Activated CD4-positive, alpha-beta T cell treated with anti-CD3 and anti-CD28 coated beads, Interleukin-2, amount 50 U/mL, for 24 hours (primary cell): ENCODE results near the gene FXYD6.
A peak's percentile ranks its signal among the peaks of the same experiment; 100 is the strongest.
"Not testable (repeated sequence)": the region's sequence is repeated elsewhere in the genome, so short reads cannot be mapped to it uniquely, and the experiment has no call there.

Experiments
- DNase-seq, 2 donors: peaks; one replicate each; pipeline ENCODE4 v3.0.0-alpha.2; 2020; ENCODE audit warnings: low read depth in 1 of 2, low spot score in 1 of 2

Gene FXYD6

GRCh38 chr11:117818041-117818873 lies 58.2 kb downstream of the FXYD6 start:
- DNase-seq, result peak; percentile 35

- DNase-seq, result peak; percentile 88
Measured at GRCh38 chr11:117817368-117818040, 59.0 kb downstream of the FXYD6 start.

DNA sequence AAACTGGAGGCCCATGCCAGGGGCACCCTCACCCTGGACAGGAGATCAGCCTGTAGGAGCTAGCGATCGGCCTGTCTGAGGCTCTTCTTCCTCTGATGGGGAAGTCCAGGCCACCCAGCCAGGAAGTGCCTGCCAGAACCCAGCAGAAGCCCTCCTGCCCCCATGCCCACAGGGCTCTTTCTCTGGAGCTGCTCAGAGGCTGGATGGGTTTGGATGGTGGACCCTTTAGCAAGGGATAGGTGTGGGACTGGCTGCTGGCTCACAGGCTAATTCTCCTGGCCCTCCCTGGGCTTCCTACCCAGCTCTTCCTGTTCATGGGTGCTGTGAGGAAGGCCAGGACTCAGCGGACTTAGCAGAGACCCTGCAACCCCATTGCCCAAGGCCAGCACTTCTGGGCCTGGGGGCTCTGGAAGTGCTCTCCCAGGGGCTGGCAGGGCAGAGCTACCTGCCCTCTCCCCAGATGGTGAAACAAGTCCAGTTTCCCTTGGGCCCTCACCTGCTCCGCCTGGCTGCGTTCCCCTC lies 59.6 kb downstream of the FXYD6 start:
- no peak for DNase-seq

DNA sequence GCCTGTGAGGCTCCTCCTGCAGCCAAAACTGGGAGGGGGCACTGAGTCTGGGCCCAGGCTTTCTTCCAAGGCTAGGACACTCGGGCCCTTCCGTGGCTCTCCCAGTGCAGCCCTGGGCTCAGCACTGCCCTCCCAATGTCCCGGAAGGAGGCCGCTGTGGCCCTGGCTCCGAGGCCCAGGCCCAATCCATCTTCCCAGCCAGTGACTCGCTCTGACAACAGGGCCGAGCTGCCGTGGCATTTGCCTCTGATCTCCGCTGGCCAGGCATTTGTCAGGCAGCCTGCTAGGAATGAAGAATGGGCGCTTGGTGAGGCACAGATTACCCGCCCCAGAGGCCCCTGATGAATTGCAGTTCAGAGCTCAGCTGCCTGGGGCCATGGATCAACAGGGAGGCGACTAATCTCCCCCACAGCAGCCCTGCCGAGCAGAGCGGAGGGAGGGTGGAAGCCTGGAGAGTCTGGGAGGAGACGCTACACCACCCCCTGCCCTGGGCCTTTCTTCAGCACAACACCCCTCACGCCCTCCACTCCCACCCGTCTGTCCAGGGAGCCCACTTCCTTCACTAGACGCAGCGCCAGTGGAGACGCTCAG lies 60.2 kb downstream of the FXYD6 start:
- DNase-seq, result no peak

DNA sequence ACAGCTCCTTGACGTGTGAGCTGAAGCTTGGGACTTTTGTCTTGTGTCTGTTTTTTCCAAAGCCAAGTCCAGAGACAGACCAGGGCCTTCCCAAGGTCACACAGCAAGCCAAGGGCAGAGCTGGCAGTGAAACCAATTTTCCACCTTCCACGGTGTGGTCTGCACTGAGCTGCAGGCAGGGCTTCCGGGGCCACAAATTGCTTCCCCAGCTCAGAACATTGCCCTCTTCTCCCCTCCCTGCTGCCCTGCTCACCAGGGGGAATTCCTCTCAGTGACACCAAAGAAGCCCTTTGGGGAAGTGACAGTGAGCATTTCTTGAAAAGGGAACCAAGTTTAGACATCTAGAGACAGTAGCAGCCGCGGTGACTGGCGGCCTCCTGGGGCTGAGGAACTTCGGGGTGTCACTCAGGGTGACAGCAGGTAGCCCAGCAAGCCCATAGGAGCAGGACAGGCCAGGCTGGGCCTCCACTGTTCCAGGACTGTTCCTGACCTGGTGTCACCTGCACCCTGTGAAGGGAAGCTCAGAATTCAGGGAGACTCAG lies 61.1 kb downstream of the FXYD6 start:
- peak; percentile 34 to 59 for DNase-seq

- peak; percentile 37 to 63 for DNase-seq
Measured at GRCh38 chr11:117814766-117815261, 61.6 kb downstream of the FXYD6 start.

DNA sequence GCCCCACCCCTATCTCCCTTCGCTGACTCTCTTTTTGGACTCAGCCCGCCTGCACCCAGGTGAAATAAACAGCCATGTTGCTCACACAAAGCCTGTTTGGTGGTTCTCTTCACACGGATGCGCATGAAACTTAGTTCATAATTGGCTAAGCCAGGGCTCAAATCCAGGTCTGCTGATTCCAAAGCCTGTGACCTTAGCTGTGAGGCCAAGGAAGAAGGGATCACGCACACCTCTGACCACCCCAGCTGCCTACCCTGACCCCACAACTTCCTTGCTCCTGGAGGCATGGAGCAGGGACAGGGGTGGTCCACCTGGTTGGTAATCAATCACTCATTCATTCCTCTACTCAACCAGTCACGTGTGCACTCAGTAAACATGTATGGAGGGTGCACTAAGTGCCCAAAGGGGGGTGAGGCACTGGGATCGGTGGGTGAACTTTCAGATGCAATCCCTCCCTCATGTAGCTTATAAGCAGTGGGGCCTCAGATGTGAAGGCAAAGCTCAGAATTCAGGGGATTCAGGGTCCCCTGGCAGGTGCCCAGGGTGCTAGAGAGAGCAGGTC lies 62.2 kb downstream of the FXYD6 start:
- no peak for DNase-seq

GRCh38 chr11:117810056-117810451 lies 66.4 kb downstream of the FXYD6 start:
- DNase-seq, result not testable (repeated sequence)

- DNase-seq, result no peak
Measured at GRCh38 chr11:117809236-117810055, 67.0 kb downstream of the FXYD6 start.

DNA sequence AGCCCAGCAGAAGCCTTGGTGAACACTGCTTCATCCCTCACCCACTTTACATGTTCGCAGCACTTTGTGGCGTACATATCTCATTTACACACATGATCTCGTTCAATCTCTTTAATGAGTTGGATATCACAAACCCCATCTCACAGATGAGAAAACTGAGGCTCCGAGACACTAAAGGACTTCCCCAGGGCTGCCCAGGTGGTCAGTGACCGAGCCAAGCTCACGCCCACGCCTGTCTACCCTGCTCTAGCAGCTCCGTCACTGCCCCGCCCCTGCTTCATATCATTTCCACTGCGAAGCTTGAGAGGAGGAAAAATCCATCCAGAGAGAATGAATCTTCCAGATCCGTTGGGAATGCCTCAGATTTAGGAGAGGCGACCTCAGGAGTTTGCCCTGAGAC lies 67.7 kb downstream of the FXYD6 start:
- no peak for DNase-seq

DNA sequence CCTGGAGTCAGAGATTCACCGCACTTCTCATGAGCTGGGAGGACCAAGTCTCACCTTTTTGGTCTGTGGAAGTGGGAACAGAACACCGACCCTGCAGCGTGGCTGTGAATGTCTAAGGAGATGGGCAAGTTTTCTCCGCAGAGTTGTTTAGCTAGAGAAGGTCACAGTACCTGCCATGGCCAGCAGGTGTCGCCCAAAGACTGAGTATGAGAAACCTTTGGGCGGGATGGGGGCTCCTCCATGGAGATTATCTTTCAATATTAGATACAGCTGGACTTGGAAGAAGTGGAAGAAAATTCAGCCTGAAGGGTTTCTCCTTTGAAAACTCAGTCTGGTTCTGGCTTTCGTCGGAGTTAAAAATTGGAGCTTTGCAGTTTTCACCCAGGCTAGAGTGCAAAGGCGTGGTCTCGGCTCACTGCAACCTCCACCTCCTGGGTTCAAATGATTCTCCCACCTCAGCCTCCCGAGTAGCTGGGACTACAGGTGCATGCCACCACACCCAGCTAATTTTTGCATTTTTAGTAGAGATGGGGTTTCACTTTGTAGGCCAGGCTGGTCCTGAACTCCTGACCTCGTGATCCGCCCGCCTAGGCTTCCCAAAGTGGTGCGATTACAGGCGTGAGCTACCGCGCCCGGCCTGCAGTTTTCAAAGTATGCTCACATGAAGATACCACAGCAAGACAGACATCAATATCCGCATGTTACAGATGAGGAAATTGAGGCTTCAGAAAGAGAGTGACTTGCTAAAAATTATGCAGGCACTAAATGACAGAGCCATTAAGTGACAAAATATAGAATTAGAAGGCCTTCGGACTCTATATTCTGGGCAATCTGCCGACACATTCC lies 68.8 kb downstream of the FXYD6 start:
- DNase-seq, result peak; percentile 62 to 73

DNA sequence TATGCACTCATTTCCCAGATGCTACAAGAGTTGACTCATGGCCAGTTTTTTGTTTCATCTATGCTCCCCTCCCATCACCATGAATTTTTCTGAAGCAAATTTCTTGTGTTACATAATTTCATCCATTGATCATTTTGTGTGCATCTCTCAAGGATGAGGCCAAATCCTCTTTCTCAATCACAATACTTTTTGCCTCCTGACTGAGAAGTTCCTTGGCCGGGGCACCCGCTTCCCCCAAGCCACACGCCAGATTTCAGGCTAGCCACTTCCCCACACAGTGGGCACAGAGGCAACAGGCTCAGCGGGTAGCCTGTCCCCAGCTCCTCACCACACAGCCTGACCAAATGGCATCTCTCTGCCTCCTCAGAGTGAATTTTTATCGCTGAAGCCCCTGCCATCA lies 69.6 kb downstream of the FXYD6 start:
- no peak for DNase-seq

DNA sequence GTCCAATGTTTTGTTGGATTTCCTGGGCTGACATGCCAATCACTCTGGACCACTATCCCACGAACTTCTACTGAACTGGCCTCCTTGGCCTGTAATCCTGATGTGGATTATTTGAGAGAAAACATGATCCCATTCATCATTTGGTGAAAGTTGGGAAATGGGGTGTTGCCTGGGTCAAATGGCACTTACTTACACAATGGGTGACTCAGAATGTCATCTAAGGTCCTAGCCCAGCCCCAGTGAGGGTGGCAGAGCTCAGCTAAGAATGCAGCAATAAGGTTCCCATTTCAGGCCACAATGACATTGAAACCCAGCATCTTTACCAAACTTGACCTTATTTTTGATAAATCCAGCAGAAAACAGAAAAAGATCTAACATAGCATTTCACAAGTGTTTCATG lies 71.4 kb downstream of the FXYD6 start:
- no peak for DNase-seq

DNA sequence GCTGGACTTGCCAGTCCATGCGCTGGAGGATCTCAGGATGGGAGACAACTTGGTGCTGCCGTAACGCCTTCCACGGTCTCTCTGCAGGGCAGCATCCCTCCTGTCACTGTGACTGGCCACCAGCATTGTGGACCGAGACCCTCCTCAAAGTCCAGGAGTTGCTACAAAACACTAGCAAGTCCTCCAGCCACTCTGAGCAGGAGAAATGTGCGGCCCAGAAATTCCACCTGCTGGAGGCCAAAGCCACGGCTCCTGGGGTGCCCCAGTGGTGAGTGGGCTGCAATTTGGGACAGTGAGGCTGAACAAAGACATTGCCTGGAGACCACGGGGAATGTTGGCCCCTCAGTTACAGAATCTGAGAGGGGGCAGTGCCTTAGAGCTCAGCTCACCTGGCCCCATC lies 72.6 kb downstream of the FXYD6 start:
- no peak for DNase-seq

DNA sequence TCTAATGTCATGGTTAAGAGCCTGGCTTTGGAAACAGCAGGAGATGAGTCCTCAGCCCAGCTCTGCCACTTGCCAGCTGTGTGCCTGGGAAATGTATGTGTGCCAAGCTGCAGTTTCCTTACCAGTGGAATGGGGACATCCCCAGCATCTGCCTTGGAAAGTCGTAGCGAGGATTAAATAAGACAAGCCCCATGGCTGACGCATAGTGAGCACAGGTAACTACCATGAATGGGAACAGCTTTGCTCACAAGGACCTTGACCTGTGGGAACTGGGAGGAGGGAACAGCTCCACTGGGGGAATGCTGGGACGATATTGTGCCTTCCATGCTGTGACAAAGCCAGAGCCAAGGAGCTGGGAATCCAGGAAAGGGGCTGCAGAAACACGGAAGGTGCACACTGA lies 76.8 kb downstream of the FXYD6 start:
- DNase-seq, result no peak

DNA sequence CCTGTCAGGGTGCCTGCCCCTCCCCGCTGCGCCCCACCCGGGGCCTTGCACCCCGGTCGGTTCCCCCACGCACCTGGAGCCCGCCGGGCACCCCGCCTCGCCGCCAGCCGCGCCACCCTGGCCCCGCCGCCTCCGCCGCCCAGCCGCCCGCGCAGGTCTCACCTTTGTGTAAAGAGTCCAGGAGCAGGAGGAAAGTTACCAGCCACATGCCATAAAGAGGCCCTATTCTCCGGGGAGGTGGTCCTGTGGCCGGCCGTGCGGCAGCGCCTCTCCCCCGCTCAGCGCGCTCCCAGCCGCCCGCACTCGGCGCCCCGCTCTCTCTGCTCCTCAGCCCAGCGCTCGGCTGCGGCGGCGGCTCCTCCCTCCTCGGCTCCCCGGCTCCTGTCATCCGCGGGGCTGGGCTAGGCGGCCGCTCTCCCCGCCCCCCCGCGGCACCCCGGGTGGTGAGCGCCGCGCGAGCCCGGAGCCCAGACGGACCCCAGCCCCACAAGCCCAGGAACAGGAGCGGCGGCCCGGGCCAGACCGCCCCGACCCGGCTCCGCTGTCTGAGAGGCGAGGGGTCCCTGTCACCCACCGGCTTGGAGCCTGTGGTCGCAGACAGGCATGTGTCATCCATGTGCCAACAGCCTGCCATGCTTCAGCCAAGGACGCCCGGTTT lies 79.5 kb downstream of the FXYD6 start, which contains the start of gene DSCAML1:
TSS of gene DSCAML1 (minus strand) at position 345 of the 658 bp plus-strand sequence. CDS start at position 208, 137 bp downstream.
- no peak for DNase-seq

- no peak for DNase-seq
Measured at GRCh38 chr11:117796456-117796871, 80.0 kb downstream of the FXYD6 start.

- no peak for DNase-seq
Measured at GRCh38 chr11:117795638-117796455, 80.6 kb downstream of the FXYD6 start.
